NCI-H774 (cell line): ENCODE data around the gene SRMS.
"Not testable (repeated sequence)": the region's sequence is repeated elsewhere in the genome, so short reads cannot be mapped to it uniquely, and the experiment has no call there.

Experiments
- DNase-seq: peaks from one replicate; lab custom pipeline; 2025; lab: John Stamatoyannopoulos, UW

The SRMS gene

GRCh38 chr20:63565699-63566335 is 18.3 kb upstream of the SRMS start:
- no peak for DNase-seq

- no peak for DNase-seq
These were observed 17.6 kb upstream of the SRMS start for GRCh38 chr20:63565021-63565698.

DNA sequence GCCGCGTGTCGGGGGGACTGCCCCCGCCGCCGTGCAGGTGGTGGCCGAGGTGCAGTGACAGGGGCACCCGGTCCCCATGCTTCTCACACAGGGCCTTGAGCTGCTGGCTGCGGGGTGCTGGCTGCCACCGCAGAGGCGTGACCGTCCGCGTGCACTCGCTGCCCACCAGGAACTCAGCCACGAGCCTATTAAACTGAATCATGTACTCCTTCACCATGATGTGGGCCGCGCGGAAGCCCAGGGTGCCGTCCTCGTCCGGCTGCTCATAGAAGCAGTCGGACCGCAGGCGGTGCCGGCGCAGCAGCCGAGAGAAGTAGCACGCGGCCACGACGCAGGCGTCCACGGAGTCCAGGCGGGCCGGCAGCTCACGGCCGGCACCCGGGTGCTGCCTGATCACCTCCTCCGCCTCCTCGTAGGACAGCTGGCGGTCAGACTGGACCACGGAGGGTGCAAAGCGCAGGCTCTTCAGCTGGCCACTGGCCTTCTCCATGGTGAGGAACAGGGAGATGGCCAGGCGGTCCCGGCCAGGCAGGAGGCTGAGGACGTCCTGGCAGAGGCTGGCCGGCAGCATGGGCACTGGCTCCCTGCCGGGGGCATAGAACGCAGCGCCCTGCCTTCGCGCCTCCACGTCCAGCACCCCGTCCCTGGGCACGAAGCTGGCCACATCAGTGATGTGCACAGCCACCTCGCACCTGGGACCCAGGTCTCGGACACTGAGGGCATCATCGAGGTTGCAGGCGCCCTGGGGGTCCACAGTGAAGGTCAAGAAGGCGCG is 16.7 kb upstream of the SRMS start:
- DNase-seq = no peak

- no peak for DNase-seq
These were observed 15.8 kb upstream of the SRMS start for GRCh38 chr20:63563225-63563935.

GRCh38 chr20:63562461-63563224 is 15.1 kb upstream of the SRMS start:
- no peak for DNase-seq

- no peak for DNase-seq
These were observed 14.3 kb upstream of the SRMS start for GRCh38 chr20:63561624-63562396.

DNA sequence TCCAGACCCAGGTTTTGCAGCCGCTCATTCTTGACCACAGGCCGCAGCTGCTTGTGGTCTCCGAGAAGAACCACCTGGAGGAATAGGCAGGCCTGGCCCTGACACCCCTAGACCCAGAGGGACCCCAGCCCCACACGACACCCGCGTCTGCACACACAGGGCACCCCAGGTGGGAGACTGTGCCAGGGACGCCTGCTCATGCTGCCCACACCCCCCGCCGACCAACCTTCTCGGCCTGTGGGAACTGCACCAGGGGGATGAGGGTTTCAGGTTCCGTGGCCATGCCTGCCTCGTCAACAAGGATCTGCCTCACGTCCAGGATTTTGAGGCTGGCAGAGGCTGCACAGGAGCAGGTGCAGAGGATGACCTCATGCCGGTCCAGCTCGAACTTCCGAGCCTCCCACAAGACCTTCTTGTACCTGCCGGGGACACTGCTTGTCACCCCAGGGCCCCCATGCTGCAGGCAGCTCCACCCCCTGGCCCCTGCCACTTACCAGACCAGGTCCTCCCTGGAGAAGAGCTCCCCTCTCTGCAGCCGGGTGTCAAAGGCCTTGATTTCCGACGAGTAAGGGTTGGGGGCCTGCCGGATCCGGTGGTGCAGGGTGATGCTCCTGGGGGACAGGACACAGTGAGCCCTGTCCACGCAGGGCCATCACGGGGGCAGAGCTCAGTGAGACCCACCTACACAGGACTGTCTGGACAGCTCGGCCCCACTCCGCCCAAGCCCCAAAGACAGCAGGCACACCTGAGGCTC is 13.5 kb upstream of the SRMS start:
- DNase-seq = no peak

GRCh38 chr20:63560333-63560805 is 12.8 kb upstream of the SRMS start:
- no peak for DNase-seq

DNA sequence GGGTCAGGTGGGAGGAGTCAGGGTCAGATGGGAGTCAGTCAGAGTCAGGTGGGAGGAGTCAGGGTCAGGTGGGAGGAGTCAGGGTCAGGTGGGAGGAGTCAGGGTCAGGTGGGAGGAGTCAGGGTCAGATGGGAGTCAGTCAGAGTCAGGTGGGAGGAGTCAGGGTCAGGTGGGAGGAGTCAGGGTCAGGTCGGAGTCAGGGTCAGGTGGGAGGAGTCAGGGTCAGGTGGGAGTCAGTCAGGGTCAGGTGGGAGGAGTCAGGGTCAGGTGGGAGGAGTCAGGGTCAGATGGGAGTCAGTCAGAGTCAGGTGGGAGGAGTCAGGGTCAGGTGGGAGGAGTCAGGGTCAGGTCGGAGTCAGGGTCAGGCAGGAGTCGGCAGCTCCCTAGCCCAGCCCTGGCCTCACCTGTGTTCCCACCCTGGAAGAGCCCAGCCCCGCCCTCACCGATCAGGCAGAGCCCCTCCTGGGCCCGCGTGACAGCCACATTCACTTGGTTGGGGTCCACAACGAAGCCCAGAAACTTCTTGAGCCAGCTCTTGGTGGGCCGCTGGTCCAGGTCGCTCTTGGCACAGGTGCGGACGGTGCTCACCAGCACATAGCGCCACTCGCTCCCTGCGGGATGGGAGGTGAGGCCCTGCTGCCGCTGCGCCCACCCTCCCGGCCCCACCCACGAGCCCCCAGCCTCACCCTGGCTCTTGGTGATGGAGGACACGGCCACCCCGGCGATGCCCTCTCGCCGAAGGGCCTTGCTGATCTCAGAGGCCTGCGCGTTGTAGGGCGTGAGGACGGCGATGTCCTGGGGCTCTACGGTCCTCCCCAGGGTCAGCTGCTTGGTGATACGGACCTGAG is 12.2 kb upstream of the SRMS start:
- not testable (repeated sequence) for DNase-seq

GRCh38 chr20:63558804-63559484 is 11.4 kb upstream of the SRMS start:
- DNase-seq = no peak

DNA sequence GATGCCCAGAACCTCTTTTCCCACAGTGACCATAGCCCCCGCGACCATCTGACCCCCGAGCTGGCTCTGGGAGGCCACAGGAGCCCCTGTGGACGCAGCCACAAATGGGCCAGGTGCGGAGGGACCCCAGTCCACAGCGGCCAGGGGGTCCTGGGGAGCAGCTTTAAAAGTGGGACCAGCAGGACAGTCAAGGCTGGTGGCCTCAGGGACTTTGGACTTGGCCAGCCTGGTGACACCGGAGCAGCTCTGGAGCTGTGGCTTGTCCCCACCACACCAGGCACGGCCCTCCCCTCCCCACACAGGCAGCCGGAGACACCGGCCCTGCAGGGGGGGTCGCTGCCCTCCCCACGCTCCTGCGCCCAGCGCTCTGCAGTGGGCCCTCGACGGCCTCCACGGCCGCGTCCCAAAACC is 9.9 kb upstream of the SRMS start:
- DNase-seq = no peak

DNA sequence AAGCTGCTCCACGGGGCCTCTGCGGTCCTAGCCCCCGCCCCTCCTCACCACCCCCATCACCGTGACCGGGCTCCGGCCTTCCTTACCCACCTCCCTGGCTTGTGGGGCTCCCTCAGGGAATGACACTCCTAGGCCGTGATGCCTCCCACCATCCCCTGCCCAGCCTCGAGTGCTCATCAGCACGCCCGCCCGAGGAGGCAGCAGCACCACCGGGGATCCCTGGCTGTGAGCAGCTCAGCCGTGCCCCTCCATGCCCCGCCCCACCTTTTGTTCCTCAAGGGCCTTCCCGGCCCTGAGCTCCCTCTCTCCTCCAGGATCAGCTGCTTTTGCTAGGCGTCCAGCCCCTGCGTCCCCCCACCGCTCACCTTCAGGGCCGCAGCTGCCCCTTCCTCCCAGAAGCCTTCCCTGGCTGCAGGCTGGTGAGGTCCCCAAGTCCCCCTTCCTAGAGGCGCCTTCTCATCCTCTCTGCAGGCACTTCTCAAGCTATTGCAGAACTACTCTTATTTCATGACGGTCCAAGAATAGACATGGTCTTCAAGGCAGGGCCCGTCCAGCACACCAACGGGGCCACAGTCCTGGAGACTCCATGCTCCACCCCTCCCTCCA is 9.4 kb upstream of the SRMS start:
- no peak for DNase-seq

- DNase-seq = no peak
These were observed 8.3 kb upstream of the SRMS start for GRCh38 chr20:63555661-63556381.

DNA sequence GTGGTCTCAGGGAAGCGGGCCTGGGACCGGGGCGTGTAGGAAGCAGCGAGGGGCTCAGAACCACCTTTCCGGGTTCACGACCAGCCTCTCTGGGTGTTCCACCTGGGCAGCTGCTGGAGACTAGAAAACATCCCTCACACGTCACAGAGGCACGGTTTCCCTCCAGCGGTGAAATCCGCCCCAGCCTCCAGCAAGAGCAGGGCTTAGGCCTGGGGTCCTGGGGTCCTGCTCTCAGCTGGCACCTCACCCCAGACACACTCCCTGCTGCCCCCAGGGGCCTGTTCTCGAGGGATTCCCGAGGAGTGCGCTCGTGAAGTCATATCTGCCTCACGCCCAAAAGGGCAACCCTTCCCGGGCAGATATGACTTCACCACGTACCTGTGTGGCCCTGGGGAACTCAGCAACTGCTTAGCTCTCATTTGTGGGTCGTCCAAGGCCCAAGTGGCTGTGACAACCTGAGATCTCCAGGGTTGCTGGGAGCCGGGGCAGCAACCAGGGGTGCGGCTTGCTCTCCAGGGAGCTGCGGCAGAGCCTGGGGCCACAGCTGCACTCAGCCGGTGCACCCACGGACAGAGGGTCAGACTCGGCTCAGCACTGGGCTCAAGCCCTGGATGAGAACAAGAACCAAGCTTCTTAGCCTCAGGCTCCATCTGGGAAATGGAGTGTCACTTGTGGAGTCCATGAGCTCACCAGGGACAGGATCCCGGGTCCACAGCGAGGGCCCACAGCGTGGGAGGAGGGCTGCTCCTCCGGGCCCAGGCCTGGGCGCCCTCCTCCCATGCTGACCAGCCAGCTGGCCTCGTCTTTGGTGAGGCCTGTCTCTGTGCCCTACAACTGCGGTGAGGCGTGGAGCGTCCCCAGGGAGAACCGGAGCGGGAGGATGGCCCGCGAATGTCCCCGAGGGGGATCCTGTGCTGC is 7.1 kb upstream of the SRMS start:
- no peak for DNase-seq

- no peak for DNase-seq
These were observed 6.4 kb upstream of the SRMS start, which contains the start of gene FNDC11 for GRCh38 chr20:63553933-63554290. Gene FNDC11 (plus strand): TSS chr20:63554159. CDS start chr20:63555664, 1,505 bp downstream.

DNA sequence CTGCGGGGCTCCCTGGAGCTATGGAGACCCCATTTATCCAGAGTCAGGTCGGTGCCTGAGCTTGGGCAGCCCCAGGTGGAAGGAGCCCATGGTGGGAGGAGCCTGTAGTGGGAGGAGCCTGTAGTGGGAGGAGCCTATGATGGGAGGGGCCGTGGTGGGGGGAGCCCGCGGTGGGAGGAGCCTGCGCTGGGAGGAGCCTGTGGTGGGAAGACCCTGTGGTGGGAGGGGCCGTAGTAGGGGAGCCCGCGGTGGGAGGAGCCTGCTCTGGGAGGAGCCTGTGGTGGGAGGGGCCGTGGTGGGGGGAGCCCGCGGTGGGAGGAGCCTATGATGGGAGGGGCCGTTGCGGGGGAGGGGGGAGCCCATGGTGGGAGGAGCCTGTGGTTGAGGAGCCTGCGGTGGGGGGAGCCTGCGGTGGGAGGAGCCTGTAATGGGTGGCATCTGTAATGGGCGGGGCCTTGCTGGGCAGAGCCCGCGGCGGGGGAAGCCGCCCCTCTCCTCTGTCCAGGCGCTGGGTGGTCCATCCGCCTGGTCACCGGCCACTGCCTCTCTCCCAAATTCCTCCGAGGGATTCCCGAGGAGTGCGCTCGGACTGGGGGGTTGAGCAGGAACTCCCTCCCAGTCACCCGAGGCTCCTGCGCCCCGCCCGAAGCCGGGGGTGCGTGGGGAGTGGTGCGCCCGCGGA is 5.8 kb upstream of the SRMS start:
- DNase-seq = peak; percentile 73
